ENCODE data around the gene MUC2. TPM values are rescaled to one million over a fixed set of nuclear protein-coding genes. Genes with fewer than 3 reads are reported as not detected.

Gene MUC2
- total and polyA plus RNA-seq, 2 experiments from 2014 or later: 0.03 TPM; not detected in 1

GRCh38 chr11:1086171-1087102 is 11.8 kb downstream of the MUC2 start:
- no peak for DNase-seq (ENCODE audit: low read depth in 1 of 2, low spot score in 1 of 2)
- Histone ChIP-seq H3K4me1 (ENCODE audit: low read depth) (no peaks in the 10 kb centered on the region), H3K4me3 (no peak overlapping the region), H3K27me3 (no peaks in the 10 kb centered on the region), H3K36me3 (no peaks in the 10 kb centered on the region), H3K27ac (no peak overlapping the region), H3K9me3 (ENCODE audit: low read depth) (no peaks in the 10 kb centered on the region)
- no peak for TF ChIP-seq CTCF (IDR thresholded peaks at IDR 0.05; ENCODE audit: low read depth, low read length)

DNA sequence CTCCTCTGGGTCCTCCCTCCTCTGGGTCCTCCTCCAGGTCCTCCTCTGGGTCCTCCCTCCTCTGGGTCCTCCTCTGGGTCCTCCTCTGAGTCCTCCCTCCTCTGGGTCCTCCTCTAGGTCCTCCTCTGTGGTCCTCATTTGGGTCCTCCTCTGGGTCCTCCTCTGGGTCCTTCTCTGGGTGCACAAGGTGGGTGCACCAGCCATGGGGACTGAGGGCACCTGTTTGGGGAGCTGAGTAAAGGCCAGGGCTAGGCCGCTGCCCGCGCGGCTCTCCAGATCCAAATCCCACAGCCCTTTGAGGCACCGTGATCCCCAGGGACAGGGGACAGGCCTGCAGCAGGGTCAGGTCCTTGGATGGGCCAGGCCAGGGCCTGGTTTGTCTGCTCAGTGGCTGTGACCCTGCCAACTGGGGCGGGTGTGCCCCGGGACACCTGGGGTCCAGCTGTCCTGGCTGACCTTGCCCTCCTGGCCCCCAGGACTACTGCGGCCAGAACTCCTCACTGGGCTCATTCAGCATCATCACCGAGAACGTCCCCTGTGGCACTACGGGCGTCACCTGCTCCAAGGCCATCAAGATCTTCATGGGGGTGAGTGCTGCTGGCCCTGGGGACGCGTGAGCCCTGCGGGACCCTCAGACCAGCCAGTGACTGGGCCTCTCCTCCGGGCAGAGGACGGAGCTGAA is 12.7 kb downstream of the MUC2 start:
- Histone ChIP-seq H3K4me3 (no peak overlapping the region), H3K27me3 (no peaks in the 10 kb centered on the region), H3K27ac (no peak overlapping the region), H3K4me1 (ENCODE audit: low read depth) (no peaks in the 10 kb centered on the region), H3K9me3 (ENCODE audit: low read depth) (no peaks in the 10 kb centered on the region), H3K36me3 (no peaks in the 10 kb centered on the region)
- DNase-seq (ENCODE audit: low read depth in 1 of 2, low spot score in 1 of 2): no peak
- TF ChIP-seq CTCF (IDR thresholded peaks at IDR 0.05; ENCODE audit: low read depth, low read length): no peak

- Histone ChIP-seq H3K36me3 (no peaks in the 10 kb centered on the region), H3K9me3 (ENCODE audit: low read depth) (no peaks in the 10 kb centered on the region), H3K27me3 (no peaks in the 10 kb centered on the region), H3K4me3 (no peak overlapping the region), H3K27ac (no peak overlapping the region), H3K4me1 (ENCODE audit: low read depth) (no peaks in the 10 kb centered on the region)
- TF ChIP-seq CTCF (IDR thresholded peaks at IDR 0.05; ENCODE audit: low read depth, low read length): no peak
- DNase-seq (ENCODE audit: low read depth in 1 of 2, low spot score in 1 of 2): no peak
These were observed 13.6 kb downstream of the MUC2 start for GRCh38 chr11:1087961-1088926.

DNA sequence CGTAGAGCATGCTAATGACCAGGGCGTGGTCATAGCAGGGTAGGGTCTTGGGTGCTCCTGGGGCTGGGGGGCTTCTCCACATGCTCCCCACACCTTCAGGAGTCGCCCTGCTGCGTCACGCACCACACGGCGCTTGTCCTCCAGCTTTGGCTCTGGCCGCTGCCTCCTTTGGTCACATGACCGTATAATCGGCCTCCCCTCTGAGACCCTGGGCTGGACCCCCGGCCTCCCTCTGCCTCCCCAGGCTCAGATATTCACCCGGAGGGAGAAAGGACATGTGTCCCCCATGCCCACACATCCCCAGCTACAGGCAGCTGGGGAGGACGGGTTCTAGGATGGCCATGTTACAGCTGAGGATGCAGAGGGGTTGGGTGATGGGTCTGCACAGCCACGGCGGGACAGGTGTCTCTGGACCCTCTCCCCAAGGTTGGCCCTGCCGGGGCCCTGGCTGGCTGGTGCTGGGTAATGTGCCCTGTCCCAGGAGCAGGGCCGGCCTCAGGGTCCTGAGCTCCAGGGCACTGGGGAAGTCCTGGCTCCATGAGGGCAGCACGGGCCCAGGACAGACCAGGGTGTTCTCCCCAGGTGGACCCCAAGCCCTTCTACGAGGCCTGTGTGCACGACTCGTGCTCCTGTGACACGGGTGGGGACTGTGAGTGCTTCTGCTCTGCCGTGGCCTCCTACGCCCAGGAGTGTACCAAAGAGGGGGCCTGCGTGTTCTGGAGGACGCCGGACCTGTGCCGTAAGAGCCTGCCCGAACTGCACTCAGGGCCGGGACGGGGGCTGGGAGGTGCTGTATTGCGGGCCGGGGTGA is 14.5 kb downstream of the MUC2 start:
- H3K36me3 ChIP-seq: no peaks in the 10 kb centered on the region
- TF ChIP-seq CTCF (IDR thresholded peaks at IDR 0.05; ENCODE audit: low read depth, low read length): no peak

More for the DNA sequence above, 14.5 kb downstream of the MUC2 start:
- Histone ChIP-seq H3K27me3 (no peaks in the 10 kb centered on the region), H3K4me3 (no peak overlapping the region), H3K4me1 (ENCODE audit: low read depth) (no peaks in the 10 kb centered on the region), H3K9me3 (ENCODE audit: low read depth) (no peaks in the 10 kb centered on the region), H3K27ac (no peak overlapping the region)
- no peak for DNase-seq (ENCODE audit: low read depth in 1 of 2, low spot score in 1 of 2)
